Astrocyte of the spinal cord (primary cell): ENCODE data around the gene GGNBP2.

ENCODE experiments used
- DNase-seq: peaks from one replicate; pipeline ENCODE4 v3.0.0; 2011; ENCODE audit warnings: low read depth, low spot score
- H3K4me3 ChIP-seq: 2 replicates; pipeline ENCODE4 v1.5.1; 2011; ENCODE audit warnings: low read depth, mild to moderate bottlenecking, low read length, moderate library complexity
- CTCF ChIP-seq: IDR thresholded peaks from 2 replicates; pipeline ENCODE4 v1.5.1; 2012; ENCODE audit warnings: low read depth, mild to moderate bottlenecking, low read length, inconsistent platforms
- in situ Hi-C: cut with HindIII; loops from 2 replicates; pipeline ENCODE4 v1.10.0; 2017; ENCODE audit warnings: low sequenced_read_pairs

The GGNBP2 gene

GRCh38 chr17:36578671-36579070 is 34.0 kb downstream of the GGNBP2 start:
- in situ Hi-C loops: no loop called here
- H3K4me3 ChIP-seq: no peak overlapping the region
- no peak for DNase-seq
- no peak for TF ChIP-seq CTCF

DNA sequence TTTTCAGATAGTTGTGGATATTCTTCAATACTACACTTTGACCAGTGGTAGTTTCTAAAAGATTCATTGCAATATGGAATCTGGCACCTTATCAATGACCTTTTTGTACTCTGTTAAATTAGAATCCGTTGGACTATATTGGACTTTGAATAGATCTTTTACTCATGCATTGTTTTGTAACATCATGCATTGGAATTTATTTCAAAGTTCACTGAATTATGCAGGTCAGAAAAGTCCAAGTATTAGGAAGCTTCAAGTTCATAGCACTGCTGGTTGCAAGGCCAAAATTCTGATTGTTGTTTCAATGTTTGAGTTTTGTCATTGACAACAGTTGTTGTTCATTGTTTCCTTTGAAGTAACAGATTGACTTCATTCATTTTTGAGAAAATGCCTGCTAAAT is 39.1 kb downstream of the GGNBP2 start:
- in situ Hi-C loops: no loop called here
- TF ChIP-seq CTCF: no peak
- DNase-seq: no peak
- H3K4me3 ChIP-seq: no peak overlapping the region

GRCh38 chr17:36586138-36586537 is 41.4 kb downstream of the GGNBP2 start:
- TF ChIP-seq CTCF: no peak
- no peak for DNase-seq
- H3K4me3 ChIP-seq: no peak overlapping the region
- in situ Hi-C loops: no loop called here

DNA sequence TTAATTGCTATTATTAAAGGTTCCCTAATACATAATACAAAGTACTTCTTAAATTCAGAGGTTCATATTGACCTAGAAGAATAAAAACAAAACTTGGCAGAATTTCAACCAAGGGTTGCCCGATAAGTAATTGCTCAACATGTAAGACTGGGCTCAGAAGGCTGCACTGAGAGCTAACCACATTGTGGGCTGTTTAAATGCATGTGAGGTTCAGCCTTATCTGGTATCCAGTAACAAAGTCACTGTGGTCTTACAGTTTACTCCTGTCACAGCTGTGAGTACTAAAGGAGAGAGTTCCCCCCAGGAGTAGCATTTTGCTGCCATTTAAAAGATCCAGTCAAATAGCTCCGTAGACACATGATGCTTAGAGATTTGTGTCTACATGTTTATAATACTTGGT is 45.4 kb downstream of the GGNBP2 start:
- in situ Hi-C loops: no loop called here
- TF ChIP-seq CTCF: no peak
- peak; percentile 33 for DNase-seq
- H3K4me3 ChIP-seq: no peak overlapping the region

DNA sequence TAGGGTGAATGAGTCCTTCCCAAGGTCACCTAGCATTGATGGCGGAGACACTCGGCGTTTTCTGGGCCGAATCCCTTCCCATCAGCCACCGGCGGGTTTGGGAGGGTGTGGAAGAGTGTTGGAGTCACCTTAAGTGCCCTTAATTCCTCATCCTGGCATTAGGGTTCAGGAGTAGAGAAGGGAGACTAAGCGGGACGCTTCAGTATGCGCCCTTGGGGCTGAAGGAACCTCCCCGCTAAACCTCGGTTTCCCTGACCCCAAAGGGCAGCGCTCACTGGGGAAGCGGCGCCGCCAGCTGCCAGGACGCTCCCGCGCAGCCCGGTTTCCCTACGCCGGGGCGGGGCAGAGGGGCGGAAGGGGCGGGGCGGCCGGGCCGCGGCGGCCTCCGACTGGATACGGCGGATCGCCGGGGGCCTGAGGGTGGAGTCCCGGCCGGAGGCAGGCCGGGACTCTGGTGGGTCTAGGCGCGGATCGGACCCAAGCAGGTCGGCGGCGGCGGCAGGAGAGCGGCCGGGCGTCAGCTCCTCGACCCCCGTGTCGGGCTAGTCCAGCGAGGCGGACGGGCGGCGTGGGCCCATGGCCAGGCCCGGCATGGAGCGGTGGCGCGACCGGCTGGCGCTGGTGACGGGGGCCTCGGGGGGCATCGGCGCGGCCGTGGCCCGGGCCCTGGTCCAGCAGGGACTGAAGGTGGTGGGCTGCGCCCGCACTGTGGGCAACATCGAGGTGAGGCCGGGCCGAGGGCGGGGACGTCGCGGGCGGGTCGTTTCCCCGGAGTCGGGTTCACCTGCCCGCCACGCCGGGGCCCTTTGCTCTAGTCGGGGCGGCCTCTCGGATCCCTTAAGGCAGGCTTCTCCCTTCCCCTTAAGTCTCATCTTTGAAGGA is 47.0 kb downstream of the GGNBP2 start, which contains the start of gene DHRS11:
Gene DHRS11, plus strand, starts transcription at position 446 of the 882 bp plus-strand sequence. Its CDS starts 131 bp downstream, at position 577.
- peak; percentile 73 for DNase-seq
- peak within 1 kb of the TSS; percentile 54 for H3K4me3 ChIP-seq
- in situ Hi-C loops: no loop called here
- no peak for TF ChIP-seq CTCF

GRCh38 chr17:36592316-36592715 is 47.6 kb downstream of the GGNBP2 start:
- in situ Hi-C loops: no loop called here
- no peak for TF ChIP-seq CTCF
- DNase-seq: no peak

More at GRCh38 chr17:36592316-36592715, 47.6 kb downstream of the GGNBP2 start:
- peak overlapping the region; percentile 54 for H3K4me3 ChIP-seq
